ACC112 (cell line): ENCODE measurements around the gene P2RX3.

ENCODE experiments used
- H2AFZ ChIP-seq: fragments of 200-600 bp; sonication (generic); one replicate; pipeline ENCODE4 v1.6.0; 2017; ENCODE audit warnings: antibody characterized with exemption, low read length; ENCODE audit not compliant: unreplicated experiment
- H3K27ac ChIP-seq: fragments of 200-600 bp; sonication (generic); 2 replicates; pipeline ENCODE4 v1.5.1; 2014; ENCODE audit warnings: low read depth, mild to moderate bottlenecking, antibody characterized with exemption, low read length, moderate library complexity
- H3K27me3 ChIP-seq: fragments of 200-600 bp; sonication (generic); 2 replicates; pipeline ENCODE4 v1.6.1; 2014; ENCODE audit warnings: mild to moderate bottlenecking, antibody characterized with exemption, low read length, moderate library complexity, mixed read lengths; ENCODE audit not compliant: insufficient read depth
- H3K36me3 ChIP-seq: fragments of 200-600 bp; sonication (generic); 2 replicates; pipeline ENCODE4 v1.6.1; 2016; ENCODE audit warnings: mild to moderate bottlenecking, antibody characterized with exemption, low read length, moderate library complexity, mixed read lengths; ENCODE audit not compliant: insufficient read depth
- H3K4me1 ChIP-seq: fragments of 200-600 bp; sonication (generic); one replicate; pipeline ENCODE4 v1.6.1; 2016; ENCODE audit warnings: low read length, mixed read lengths; ENCODE audit not compliant: insufficient read depth, unreplicated experiment, control insufficient read depth
- H3K4me3 ChIP-seq: fragments of 200-600 bp; sonication (generic); 2 replicates; pipeline ENCODE4 v1.5.1; 2014; ENCODE audit warnings: mild to moderate bottlenecking, low read depth, low read length
- H3K79me2 ChIP-seq: fragments of 200-600 bp; sonication (generic); one replicate; pipeline ENCODE4 v1.6.0; 2016; ENCODE audit warnings: low read length; ENCODE audit not compliant: control insufficient read depth, unreplicated experiment, insufficient read depth

P2RX3 gene

DNA sequence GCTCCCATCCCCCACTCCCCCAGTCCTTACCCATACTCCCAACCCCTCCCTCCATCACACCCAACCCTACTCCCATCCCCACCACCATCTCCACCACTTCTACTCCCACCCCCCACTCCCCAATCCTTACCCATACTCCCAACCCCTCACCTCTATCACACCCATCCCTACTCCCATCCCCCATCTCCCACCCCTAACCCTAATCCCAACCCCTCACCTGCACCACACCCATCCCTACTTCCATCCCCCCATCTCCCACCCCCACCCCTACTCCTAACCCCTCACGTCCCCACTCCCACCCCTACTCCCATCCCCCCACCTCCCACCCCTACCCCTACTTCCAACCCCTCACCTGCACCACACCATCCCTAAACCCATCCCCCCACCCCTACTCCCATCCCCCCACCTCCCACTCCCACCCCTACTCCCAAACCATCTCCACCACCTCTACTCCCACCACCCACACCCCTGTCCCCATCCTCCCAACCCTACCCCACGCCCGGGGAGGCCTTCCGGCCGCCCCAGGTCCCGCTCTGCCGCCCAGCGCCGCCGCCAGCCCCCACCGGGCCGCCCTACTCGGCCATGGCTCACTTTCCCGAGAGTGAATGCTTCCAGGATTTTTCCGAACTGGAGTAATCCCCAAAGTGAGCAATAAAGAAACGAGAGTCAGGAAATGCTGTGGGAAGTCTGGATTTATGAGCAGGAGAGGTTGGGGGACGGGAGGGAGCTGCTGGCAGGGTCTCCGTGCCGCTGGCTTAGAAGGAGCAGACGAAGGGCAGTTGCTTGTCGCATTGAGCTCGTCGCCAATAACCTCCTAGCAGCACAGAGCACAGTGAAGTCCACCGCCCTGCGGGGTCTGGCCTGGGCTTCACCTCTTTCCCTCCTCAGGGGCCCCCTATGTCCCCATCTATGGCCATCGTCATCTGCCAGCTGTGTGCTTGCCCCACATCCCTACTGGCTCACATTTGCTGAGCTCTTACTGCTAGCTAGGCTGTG lies 38.2 kb downstream of the P2RX3 start:
- no peaks in the 10 kb centered on the region for H3K36me3 ChIP-seq
- no peaks in the 10 kb centered on the region for H3K79me2 ChIP-seq
- H3K27me3 ChIP-seq = peaks cover 49% of the 10 kb centered on the region
- H3K4me1 ChIP-seq = no peaks in the 10 kb centered on the region
- H2AFZ ChIP-seq = no peak overlapping the region
- no peak overlapping the region for H3K4me3 ChIP-seq
- H3K27ac ChIP-seq = no peak overlapping the region

DNA sequence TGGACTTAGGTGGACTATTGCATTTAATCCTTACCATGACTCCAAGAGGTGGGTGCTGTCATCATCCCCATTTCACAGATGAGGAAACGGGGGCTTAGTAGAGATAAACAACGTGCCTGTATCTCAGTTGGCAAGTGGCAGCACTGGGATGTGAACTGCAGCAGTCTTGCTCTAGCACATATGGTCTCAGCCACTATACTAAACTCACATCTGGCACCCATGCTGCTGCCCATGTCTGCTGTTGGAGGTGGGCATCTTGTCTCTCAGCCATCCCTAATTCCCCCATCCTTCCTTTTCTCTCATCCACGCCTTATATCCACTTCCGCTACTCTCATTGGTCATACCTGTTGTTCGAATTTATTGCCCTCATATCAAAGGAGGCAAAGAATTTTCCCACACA lies 39.0 kb downstream of the P2RX3 start:
- H3K4me3 ChIP-seq = no peak overlapping the region
- no peaks in the 10 kb centered on the region for H3K79me2 ChIP-seq
- H3K36me3 ChIP-seq = no peaks in the 10 kb centered on the region
- H2AFZ ChIP-seq = no peak overlapping the region
- peaks cover 51% of the 10 kb centered on the region for H3K27me3 ChIP-seq
- no peak overlapping the region for H3K27ac ChIP-seq
- no peaks in the 10 kb centered on the region for H3K4me1 ChIP-seq

- H3K36me3 ChIP-seq = no peaks in the 10 kb centered on the region
- H3K4me1 ChIP-seq = no peaks in the 10 kb centered on the region
- no peak overlapping the region for H2AFZ ChIP-seq
- H3K4me3 ChIP-seq = no peak overlapping the region
- H3K79me2 ChIP-seq = no peaks in the 10 kb centered on the region
- H3K27me3 ChIP-seq = peaks cover 56% of the 10 kb centered on the region
- no peak overlapping the region for H3K27ac ChIP-seq
Measured at GRCh38 chr11:57378186-57378585, 40.0 kb downstream of the P2RX3 start.

GRCh38 chr11:57379732-57380131 lies 41.6 kb downstream of the P2RX3 start:
- Histone ChIP-seq H3K79me2 (no peaks in the 10 kb centered on the region), H3K36me3 (no peaks in the 10 kb centered on the region), H3K27me3 (peaks cover 62% of the 10 kb centered on the region), H3K4me3 (no peak overlapping the region), H3K4me1 (no peaks in the 10 kb centered on the region), H2AFZ (no peak overlapping the region), H3K27ac (no peak overlapping the region)

DNA sequence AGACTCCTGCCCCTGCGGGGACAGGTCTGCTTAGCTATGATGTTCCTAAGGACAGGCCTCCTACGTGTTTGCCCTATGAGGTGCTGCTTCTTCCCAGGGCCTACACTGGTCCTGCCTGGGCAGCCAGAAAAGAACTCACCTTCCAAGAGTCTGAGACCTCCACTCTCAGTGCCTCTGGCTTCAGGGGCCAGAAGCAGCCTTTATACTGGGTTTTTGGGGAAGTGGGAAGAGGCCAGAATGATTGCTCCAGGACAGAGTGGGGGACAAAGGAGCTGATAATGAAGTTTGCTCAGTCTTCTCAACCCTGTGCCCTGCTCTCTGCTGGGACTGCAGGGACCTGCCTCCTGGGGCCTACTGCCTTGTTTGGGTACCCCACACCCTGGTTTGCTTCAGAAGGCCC lies 42.8 kb downstream of the P2RX3 start, which contains the start of gene PRG3:
Gene PRG3 (minus strand): TSS at position 176 of the 400 bp plus-strand sequence. CDS start 442 bp downstream, outside the sequence.
- no peaks in the 10 kb centered on the region for H3K4me1 ChIP-seq
- no peaks in the 10 kb centered on the region for H3K79me2 ChIP-seq
- H2AFZ ChIP-seq = no peak within 1 kb of the TSS
- peaks cover 66% of the 10 kb centered on the region for H3K27me3 ChIP-seq
- H3K4me3 ChIP-seq = no peak within 1 kb of the TSS
- no peaks in the 10 kb centered on the region for H3K36me3 ChIP-seq
- no peak within 1 kb of the TSS for H3K27ac ChIP-seq

- Histone ChIP-seq H2AFZ (no peak overlapping the region), H3K27ac (no peak overlapping the region), H3K4me3 (no peak overlapping the region)
Measured at GRCh38 chr11:57386178-57386940, 48.2 kb downstream of the P2RX3 start.

DNA sequence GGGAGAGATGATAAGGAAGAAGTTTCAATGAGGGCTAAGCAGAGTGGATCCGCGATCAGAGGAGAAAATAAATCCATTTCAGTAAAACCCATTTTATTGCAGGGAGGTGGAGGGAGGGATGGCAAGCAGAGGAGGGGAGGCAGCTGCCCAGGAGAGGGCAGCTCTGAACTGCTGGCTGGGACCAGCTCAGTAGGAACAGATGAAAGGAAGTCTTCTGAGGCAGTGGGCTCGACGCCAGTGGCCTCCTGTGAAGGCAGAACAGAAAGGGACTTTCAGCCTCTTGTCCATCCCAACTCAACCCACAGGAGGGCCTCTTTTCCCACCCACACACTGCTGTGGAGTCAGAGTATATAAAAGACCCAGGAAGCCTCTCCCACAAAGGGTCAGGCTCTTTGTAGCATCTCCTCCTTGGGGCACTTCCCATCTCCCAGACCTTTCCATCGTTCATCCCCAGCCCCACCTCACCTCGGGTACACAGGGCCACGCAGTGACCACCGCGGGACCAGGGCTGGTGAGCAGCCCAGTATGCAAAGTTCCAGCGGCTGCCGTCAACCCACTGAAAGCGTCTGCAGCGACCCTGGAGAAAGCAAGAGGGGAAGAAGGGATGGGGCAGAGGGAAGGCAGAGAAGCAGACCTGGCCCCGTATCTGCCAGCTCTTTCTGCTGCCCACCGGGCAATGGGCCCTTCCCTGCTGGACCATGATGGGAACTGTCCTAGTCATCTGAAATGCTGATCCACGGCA lies 49.3 kb downstream of the P2RX3 start:
- H3K27me3 ChIP-seq = peaks cover 58% of the 10 kb centered on the region
- no peaks in the 10 kb centered on the region for H3K36me3 ChIP-seq
- no peaks in the 10 kb centered on the region for H3K4me1 ChIP-seq
- no peak overlapping the region for H2AFZ ChIP-seq
- no peaks in the 10 kb centered on the region for H3K79me2 ChIP-seq
- no peak overlapping the region for H3K4me3 ChIP-seq
- no peak overlapping the region for H3K27ac ChIP-seq

More at GRCh38 chr11:57386178-57386940, 48.2 kb downstream of the P2RX3 start:
- Histone ChIP-seq H3K79me2 (no peaks in the 10 kb centered on the region), H3K36me3 (no peaks in the 10 kb centered on the region), H3K27me3 (peaks cover 62% of the 10 kb centered on the region), H3K4me1 (no peaks in the 10 kb centered on the region)

DNA sequence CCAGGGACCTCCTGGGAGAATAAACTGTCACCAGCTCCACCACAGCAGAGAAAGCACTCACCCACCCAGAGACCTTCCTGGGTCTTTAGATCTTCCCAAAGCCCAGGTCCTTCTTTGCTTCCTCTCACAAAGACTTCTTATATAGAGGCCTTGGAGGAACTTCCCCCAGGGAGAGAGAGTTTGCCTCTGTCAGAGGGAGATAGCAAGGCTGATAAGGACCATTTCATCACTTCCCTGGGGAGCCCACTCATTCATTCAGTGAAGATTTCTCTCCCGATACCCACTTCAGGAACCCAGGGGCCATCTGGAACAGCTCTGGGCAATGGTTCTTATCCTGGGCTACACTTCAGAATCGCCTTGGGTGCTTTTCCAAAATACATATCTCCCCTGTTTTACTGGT lies 52.4 kb downstream of the P2RX3 start, which contains the start of gene PRG2:
Gene PRG2 (minus strand): TSS at position 116 of the 400 bp plus-strand sequence. CDS start 706 bp downstream, outside the sequence.
- peaks cover 72% of the 10 kb centered on the region for H3K27me3 ChIP-seq
- no peaks in the 10 kb centered on the region for H3K79me2 ChIP-seq
- no peak within 1 kb of the TSS for H3K27ac ChIP-seq
- H3K4me1 ChIP-seq = no peaks in the 10 kb centered on the region
- H3K36me3 ChIP-seq = no peaks in the 10 kb centered on the region
- no peak within 1 kb of the TSS for H3K4me3 ChIP-seq
- no peak within 1 kb of the TSS for H2AFZ ChIP-seq

DNA sequence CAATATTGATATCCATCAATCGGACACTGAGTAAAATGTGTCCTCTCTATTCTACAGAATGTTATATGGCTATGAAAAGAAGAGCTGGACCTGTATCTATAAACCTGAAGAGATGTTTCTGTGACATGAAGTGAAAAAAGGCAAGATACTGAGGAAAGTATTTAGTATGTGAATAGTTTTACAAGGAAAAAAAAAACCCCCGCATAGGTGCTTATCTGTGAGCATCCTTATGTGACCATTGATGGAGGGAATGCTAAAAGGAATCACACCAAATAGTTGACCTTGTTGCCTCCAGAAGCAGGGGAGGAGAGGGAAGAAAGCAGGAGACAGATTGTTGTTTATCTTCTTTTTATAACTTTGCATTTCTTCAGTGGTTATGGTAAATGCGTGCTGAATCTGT lies 53.0 kb downstream of the P2RX3 start:
- H3K4me1 ChIP-seq = no peaks in the 10 kb centered on the region
- H3K4me3 ChIP-seq = no peak overlapping the region
- no peaks in the 10 kb centered on the region for H3K79me2 ChIP-seq
- no peak overlapping the region for H3K27ac ChIP-seq
- peaks cover 72% of the 10 kb centered on the region for H3K27me3 ChIP-seq
- H2AFZ ChIP-seq = no peak overlapping the region
- H3K36me3 ChIP-seq = no peaks in the 10 kb centered on the region

- Histone ChIP-seq H3K36me3 (no peaks in the 10 kb centered on the region), H3K27me3 (peaks cover 72% of the 10 kb centered on the region), H3K4me1 (no peaks in the 10 kb centered on the region), H3K4me3 (no peak overlapping the region), H2AFZ (no peak overlapping the region), H3K79me2 (no peaks in the 10 kb centered on the region), H3K27ac (no peak overlapping the region)
Measured at GRCh38 chr11:57391539-57391938, 53.4 kb downstream of the P2RX3 start.
